Omental fat pad (tissue), 4 donors: ENCODE results near the gene STK33. TPM values are rescaled to one million over a fixed set of nuclear protein-coding genes. Genes with fewer than 3 reads are reported as not detected.

ENCODE experiments used
- ATAC-seq: fragments of 150-250 bp; one replicate; pipeline ENCODE4 v1.9.1; 2016; ENCODE audit warnings: mild to moderate bottlenecking, moderate library complexity; ENCODE audit not compliant: low FRiP score
- DNase-seq: peaks from one replicate; pipeline ENCODE4 v3.0.0-alpha.2; 2019; ENCODE audit warnings: low spot score
- total RNA-seq, 4 donors: library from RNA; depleted of rRNA; stranded (reverse); fragments of >200 nt; gene quantifications; one replicate each; pipeline ENCODE4 v1.1.0, GENCODE V29; 2016
- TF ChIP-seq, protein P1 (sequence below), 3 donors: fragments of 450-650 bp; IDR thresholded peaks; one replicate each; pipeline ENCODE4 v1.5.1; 2016 to 2017; ENCODE audit warnings: antibody characterized with exemption in 3 of 3, mild to moderate bottlenecking in 3 of 3, moderate library complexity in 2 of 3

The STK33 gene
- total RNA-seq, 4 donors from 2014 or later = 0.96 to 3.2 (median 1.9) TPM

DNA sequence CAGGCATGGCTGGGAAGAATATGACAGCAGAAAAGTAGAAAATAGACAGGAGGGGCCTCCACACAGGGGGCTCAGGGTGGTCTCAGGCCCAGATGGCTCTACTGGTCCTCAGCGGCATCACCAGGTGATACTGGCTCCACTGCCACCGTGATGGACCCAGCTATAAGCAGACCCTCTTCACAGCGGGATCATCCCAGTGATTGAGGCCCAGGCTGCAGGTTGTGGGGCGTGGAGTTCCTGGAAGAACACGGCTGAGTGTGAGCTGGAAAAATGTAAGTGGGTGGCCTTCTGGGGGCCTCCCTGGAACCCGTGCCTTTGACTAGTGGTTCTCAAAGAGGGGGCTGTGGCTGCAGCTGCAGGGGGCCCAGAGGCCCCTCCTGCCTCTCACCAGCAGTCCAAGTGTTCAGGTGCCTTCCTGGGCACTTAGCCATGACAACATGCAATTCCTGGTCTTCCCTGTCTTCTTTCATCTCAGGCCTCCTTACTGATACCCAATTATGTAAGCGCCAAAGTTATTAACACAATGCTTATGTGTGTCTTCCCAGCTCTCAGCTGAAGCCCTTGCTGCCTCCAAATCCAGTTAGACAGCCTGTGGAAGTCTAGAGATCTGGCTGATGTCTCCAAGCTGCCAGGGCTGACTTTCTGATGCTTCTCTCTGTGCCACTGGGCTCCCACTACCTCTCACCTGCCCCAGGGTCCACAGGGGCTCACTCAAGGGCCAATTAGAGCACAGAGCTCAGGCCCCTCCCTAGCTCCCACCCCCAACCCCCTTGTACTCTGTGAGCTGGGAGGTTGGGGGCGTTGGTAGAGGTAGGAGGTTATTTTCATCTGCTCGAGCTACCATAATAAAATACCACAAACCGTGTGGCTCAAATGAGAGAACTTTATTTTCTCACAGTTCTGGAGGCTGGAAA is 220.3 kb downstream of the STK33 start:
- TF ChIP-seq, protein P1, sequence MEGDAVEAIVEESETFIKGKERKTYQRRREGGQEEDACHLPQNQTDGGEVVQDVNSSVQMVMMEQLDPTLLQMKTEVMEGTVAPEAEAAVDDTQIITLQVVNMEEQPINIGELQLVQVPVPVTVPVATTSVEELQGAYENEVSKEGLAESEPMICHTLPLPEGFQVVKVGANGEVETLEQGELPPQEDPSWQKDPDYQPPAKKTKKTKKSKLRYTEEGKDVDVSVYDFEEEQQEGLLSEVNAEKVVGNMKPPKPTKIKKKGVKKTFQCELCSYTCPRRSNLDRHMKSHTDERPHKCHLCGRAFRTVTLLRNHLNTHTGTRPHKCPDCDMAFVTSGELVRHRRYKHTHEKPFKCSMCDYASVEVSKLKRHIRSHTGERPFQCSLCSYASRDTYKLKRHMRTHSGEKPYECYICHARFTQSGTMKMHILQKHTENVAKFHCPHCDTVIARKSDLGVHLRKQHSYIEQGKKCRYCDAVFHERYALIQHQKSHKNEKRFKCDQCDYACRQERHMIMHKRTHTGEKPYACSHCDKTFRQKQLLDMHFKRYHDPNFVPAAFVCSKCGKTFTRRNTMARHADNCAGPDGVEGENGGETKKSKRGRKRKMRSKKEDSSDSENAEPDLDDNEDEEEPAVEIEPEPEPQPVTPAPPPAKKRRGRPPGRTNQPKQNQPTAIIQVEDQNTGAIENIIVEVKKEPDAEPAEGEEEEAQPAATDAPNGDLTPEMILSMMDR (IDR thresholded peaks at IDR 0.05) = no peak
- DNase-seq = no peak
- ATAC-seq = no peak

DNA sequence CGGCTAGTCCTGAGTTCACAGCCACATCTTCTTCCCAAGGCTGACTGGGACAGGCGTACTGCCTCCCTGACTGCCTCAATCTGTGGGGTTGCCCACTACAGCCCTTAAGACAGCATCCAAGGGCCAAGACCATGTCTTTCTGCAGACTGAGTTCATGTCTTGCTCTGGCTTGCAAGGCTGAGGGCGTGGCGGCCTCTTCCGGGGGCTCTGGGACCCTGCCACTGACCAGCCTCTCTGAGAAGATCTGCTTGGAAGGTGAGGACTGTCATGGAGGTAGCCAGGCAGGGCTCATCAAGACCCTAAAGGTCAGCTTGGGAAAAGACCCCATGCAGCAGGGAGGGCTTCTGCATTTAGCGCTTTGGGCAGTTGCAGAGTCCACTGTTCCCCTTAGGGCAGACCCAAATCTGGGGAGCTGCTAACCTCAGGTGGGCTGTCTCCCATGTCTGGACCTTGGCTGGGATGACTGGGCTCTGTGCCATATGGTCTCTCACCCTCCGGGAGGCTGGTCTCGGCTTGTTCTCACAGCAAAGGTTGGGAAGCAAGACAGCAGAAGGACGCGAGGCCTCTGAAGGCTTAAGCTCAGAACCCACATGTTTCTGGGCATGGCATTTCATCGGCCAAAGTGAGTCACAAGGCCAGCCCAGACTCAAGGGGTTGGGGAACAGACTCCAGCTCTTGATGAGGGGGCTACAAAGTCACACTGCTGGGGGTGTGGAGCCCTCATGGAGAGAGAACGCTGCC is 221.2 kb downstream of the STK33 start:
- TF ChIP-seq, protein P1 (IDR thresholded peaks at IDR 0.05) = no peak
- ATAC-seq (no peak), DNase-seq (no peak)

DNA sequence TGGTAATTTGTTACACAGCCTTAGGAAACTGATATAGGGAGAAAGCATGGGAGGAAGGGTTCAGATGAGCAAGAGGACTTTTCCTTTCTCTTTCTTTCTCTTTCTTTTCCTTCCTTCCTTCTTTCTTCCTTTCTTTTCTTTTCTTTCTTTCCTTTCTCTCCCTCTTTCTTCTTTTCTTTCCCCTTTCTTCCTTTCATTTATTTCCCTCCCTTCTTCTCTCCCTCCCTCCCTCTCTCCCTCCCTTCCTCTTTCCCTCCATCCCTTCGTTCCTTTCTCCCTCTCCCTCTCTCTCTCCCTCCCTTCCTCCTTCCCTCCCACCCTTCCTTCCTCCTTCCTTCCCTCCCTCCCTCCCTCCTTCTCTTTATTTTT is 222.5 kb downstream of the STK33 start:
- TF ChIP-seq, protein P1 (IDR thresholded peaks at IDR 0.05) = no peak
- ATAC-seq = no peak

DNA sequence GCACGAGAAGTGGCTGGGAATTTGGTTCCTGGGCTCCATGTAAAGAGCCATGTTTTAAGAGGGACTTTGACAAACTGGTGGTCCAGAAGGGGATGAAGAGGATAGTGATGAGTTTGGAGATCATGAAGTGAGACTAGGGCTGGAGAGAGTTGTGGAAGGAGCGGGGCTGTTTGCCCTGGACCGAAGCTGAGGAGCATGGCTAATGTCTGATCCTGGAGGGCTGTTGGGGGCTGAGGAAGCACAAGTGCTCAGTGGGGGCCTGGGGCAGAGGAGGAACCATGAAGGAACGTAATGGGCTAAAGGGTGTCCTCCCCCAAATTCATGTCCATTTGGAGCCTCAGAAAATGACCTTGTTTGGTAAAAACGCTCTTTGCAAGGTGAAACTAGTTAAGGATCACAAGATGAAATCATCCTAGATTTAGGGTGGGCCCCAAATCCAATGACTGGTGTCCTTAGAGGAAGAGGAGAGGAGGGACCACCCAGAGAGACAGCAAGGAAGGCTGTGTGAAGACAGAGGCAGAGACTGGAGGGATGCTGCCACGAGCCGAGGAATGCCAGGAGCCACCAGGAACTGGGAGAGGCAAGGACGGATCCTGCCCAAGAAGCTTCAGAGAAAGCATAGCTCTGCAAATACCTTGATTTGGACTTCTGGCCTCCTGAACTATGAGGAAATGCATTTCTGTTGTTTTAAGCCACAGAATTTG is 223.1 kb downstream of the STK33 start:
- TF ChIP-seq, protein P1 (IDR thresholded peaks at IDR 0.05) = no peak
- DNase-seq (no peak), ATAC-seq (no peak)

More for the DNA sequence above, 222.5 kb downstream of the STK33 start:
- DNase-seq = no peak

DNA sequence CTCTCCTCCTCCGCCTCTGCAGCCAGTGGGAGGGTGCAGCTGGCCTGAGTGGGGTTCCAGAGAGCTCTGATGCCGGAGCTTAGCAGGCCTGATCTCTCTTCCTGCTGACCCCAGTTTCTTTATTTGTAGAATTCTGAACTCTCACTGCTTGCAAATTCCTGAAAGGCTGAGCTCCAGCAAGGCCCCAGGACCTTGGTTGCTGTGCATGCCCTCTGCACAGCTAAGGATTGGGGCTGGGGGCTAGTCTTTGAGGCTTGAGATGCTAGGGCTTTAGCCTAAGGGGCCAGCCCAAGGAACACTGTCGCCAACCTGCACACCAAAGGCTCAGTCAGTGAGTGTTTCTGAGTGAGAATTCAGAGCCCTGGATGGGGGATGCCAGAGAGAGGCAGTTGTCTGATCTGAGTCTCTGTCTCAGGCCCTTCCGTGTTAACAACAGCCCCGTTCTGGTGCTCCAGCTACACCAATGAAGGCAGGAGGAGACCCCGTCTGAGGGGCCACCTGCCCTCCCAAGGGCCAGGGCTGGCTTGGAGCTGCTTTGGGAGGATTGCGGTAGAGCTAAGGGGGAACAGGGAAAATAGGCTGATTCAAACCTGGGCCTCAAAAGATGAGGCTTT is 224.3 kb downstream of the STK33 start:
- ATAC-seq = no peak
- TF ChIP-seq, protein P1 (IDR thresholded peaks at IDR 0.05) = no peak
- DNase-seq = no peak

DNA sequence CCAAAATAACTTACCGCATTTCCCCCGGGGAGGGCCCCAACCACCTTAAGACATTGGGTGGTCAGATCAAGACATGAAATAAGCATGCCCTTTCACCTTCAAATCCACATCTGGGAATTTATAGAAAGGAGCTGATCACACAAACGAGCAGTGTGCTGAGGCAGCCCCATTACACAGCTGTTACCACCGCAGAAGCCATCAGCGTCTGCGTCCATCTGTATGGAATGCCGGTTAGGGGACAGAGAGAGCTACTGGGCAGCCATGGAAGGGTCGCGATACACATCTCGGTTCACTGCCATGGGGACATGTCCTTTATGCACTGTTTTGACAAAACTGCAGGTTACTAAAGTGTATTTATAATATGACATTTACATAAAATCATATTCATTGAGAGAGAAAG is 225.3 kb downstream of the STK33 start:
- no peak for ATAC-seq
- TF ChIP-seq, protein P1 (IDR thresholded peaks at IDR 0.05) = no peak
- no peak for DNase-seq
